Natural killer cell (primary cell): ENCODE data around the gene TMEM185B. TPM values are rescaled to one million over a fixed set of nuclear protein-coding genes. Genes with fewer than 3 reads are reported as not detected.

Experiments
- ATAC-seq, 3 donors: fragments of 150-1000 bp in 2 of 3; fragments of 200-7000 bp in 1 of 3; cut with Tn5 transposase; 1 replicate in 1 of 3; 2 replicates in 2 of 3; pipeline ENCODE4 v1.10.0; 2021; ENCODE audit warnings: mild to moderate bottlenecking in 2 of 3, moderate library complexity in 2 of 3
- DNase-seq, 2 donors: peaks; one replicate each; pipeline versions ENCODE4 v3.0.0 to v3.0.0-alpha.2; 2013 to 2021; ENCODE audit warnings: mixed read lengths in 1 of 2
- H3K27ac ChIP-seq: one replicate; pipeline ENCODE4 v1.5.1; 2013; ENCODE audit warnings: mild to moderate bottlenecking, low read length
- H3K27me3 ChIP-seq: one replicate; pipeline ENCODE4 v1.6.1; 2013; ENCODE audit warnings: low read length; ENCODE audit not compliant: control insufficient read depth, insufficient read depth
- H3K36me3 ChIP-seq: one replicate; pipeline ENCODE4 v1.6.1; 2013; ENCODE audit warnings: low read length; ENCODE audit not compliant: control insufficient read depth, insufficient read depth
- H3K4me1 ChIP-seq: one replicate; pipeline ENCODE4 v1.6.1; 2013; ENCODE audit warnings: low read length; ENCODE audit not compliant: control insufficient read depth, insufficient read depth
- H3K4me3 ChIP-seq: one replicate; pipeline ENCODE4 v1.5.1; 2013; ENCODE audit warnings: low read length
- H3K9me3 ChIP-seq: one replicate; pipeline ENCODE4 v1.6.1; 2013; ENCODE audit warnings: low read length; ENCODE audit not compliant: control insufficient read depth, insufficient read depth
- H3K27ac Mint-ChIP-seq, 2 donors: one replicate each; pipeline ENCODE4 v1.8.0; 2022; ENCODE audit warnings: mild to moderate bottlenecking in 2 of 2, mixed read lengths in 2 of 2, moderate library complexity in 1 of 2
- H3K27me3 Mint-ChIP-seq, 2 donors: one replicate each; pipeline ENCODE4 v1.8.0; 2022; ENCODE audit warnings: low read depth in 2 of 2, mixed read lengths in 2 of 2
- H3K36me3 Mint-ChIP-seq: one replicate; pipeline ENCODE4 v1.8.0; 2022; ENCODE audit warnings: mixed read lengths
- H3K4me1 Mint-ChIP-seq, 2 donors: one replicate each; pipeline ENCODE4 v1.8.0; 2022; ENCODE audit warnings: mixed read lengths in 2 of 2
- H3K4me3 Mint-ChIP-seq: one replicate; pipeline ENCODE4 v1.8.0; 2022; ENCODE audit warnings: mild to moderate bottlenecking, moderate library complexity, mixed read lengths
- H3K9me3 Mint-ChIP-seq, 2 donors: one replicate each; pipeline ENCODE4 v1.8.0; 2022; ENCODE audit warnings: mixed read lengths in 2 of 2
- CTCF ChIP-seq: fragments of 200-600 bp; IDR thresholded peaks from one replicate; pipeline ENCODE4 v1.8.0; 2022; ENCODE audit warnings: antibody characterized with exemption
- WGBS: methylation state at CpG from one replicate; pipeline ENCODE4 v1.1.7; 2013; ENCODE audit warnings: missing lambda C conversion rate; ENCODE audit not compliant: insufficient coverage; 5-methylcytosine and 5-hydroxymethylcytosine counted together
- intact Hi-C: fragments of 100-400 bp; cut with micrococcal nuclease; formaldehyde crosslinking; loops from one replicate; pipeline ENCODE4 v1.14.2; 2022
- total RNA-seq, 4 donors: library from RNA; stranded (reverse); fragments of 120-200 nt in 1 of 4; gene quantifications; one replicate each; pipeline versions ENCODE4 v1.2.3 to v1.2.4, GENCODE V29; 2013 to 2022

The TMEM185B gene
- total RNA-seq, 3 donors from 2014 or later (not counting 1 experiment from before 2014, with no cell fraction given) = 19.9 to 25.2 (median 19.9) TPM

DNA sequence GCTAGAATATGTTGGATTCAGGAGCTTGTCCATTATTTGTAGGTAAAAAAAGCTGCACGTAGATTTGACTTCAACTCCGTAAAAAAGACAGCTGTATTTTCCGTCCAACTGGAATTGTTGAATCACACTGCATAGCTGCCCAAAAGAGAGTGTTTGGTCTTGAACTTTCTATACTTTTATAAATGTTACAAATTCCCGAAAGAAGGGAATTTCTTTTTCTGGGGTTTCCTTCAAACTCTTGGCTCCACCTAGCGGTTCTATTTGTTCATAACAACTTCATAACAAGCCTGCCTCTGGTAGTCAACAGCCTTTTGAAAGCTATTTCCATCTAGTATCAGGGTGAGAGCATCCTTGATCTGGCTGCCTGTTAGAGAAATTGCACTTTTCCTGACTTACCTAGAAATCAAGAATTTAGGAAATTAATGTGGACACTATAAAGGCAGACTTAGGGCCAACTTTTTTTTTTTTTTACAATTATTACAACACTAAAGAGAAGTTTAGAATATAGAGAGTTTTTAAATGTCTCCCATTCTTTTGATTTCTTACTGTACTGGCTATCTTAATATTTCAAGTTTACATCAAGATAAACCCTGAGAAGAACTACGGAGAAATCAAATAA is 48.1 kb downstream of the TMEM185B start:
- Mint-ChIP-seq H3K36me3 (no peaks in the 10 kb centered on the region), H3K4me1 (peaks cover 18 to 32% of the 10 kb centered on the region in 2 donors), H3K27ac (peak overlapping the region; percentile 98 to 99), H3K9me3 (no peaks in the 10 kb centered on the region), H3K27me3 (peaks cover 0 to 4% of the 10 kb centered on the region in 2 donors), H3K4me3 (no peak overlapping the region)
- Histone ChIP-seq H3K9me3 (no peaks in the 10 kb centered on the region), H3K27me3 (no peaks in the 10 kb centered on the region), H3K36me3 (no peaks in the 10 kb centered on the region), H3K4me1 (peaks cover 14% of the 10 kb centered on the region), H3K4me3 (no peak overlapping the region), H3K27ac (no peak overlapping the region)
- intact Hi-C loops = loop anchor here (1.0 to 5.0 kb wide), 4 partner anchors 68 to 534 kb away; no protein-coding TSS in a partner anchor
- TF ChIP-seq CTCF = peak; percentile 92
- 26% methylated on average over 6 of the region's 6 CpGs for WGBS
- DNase-seq (peak in 1 of 2 donors; percentile 81), ATAC-seq (no peak)

Other genes with a start within 250 kb of the TMEM185B start
- 1 to 10 TPM; 3.0 to 8.5 (median 3.6) TPM for gene EPB41L5, start 210.3 kb downstream of the TMEM185B start, total RNA-seq
- gene RALB, start 29.5 kb upstream of the TMEM185B start, total RNA-seq = 10 to 100 TPM; 21.0 to 25.9 (median 25.4) TPM
- under 1 TPM in 2 of 3 donors, not detected in 1; 0.07 to 0.10 TPM for gene INHBB, start 122.7 kb upstream of the TMEM185B start, total RNA-seq